ENCODE data around the gene BRCA1.

Gene BRCA1

DNA sequence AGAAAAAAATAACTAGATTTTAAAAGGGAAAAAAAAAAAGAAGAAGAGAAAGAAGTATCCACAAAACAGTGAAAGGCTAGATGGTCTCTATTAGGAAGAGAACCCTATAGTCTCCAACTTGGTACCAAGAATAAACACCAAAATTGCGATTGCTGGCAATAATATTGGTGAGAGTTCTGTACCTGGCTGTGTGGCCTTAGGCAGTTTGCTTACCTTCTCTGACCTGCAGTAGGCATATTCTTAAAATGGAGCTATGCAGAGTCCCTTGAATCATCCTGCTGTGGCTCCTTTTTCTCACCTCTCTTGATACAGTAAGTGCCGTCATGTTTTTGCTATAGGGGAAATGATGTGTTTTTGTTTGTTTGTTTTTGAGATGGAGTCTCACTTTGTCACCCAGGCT lies 35.1 kb downstream of the BRCA1 start:
- TF ChIP-seq TAF1 (IDR thresholded peaks at IDR 0.05; ENCODE audit: borderline replicate concordance, insufficient read depth, low read length), result no peak
- TF ChIP-seq POLR2AphosphoS5 (IDR thresholded peaks at IDR 0.05; ENCODE audit: low read depth, low read length), result no peak
- no peak for TF ChIP-seq FOXP2 (optimal IDR thresholded peaks at IDR 0.05; ENCODE audit: borderline replicate concordance, extremely low read depth, extremely low read length, insufficient read depth)
- no peak for TF ChIP-seq SIN3A (IDR thresholded peaks at IDR 0.05; ENCODE audit: borderline replicate concordance, insufficient read depth, low read length)
- TF ChIP-seq, protein P1, sequence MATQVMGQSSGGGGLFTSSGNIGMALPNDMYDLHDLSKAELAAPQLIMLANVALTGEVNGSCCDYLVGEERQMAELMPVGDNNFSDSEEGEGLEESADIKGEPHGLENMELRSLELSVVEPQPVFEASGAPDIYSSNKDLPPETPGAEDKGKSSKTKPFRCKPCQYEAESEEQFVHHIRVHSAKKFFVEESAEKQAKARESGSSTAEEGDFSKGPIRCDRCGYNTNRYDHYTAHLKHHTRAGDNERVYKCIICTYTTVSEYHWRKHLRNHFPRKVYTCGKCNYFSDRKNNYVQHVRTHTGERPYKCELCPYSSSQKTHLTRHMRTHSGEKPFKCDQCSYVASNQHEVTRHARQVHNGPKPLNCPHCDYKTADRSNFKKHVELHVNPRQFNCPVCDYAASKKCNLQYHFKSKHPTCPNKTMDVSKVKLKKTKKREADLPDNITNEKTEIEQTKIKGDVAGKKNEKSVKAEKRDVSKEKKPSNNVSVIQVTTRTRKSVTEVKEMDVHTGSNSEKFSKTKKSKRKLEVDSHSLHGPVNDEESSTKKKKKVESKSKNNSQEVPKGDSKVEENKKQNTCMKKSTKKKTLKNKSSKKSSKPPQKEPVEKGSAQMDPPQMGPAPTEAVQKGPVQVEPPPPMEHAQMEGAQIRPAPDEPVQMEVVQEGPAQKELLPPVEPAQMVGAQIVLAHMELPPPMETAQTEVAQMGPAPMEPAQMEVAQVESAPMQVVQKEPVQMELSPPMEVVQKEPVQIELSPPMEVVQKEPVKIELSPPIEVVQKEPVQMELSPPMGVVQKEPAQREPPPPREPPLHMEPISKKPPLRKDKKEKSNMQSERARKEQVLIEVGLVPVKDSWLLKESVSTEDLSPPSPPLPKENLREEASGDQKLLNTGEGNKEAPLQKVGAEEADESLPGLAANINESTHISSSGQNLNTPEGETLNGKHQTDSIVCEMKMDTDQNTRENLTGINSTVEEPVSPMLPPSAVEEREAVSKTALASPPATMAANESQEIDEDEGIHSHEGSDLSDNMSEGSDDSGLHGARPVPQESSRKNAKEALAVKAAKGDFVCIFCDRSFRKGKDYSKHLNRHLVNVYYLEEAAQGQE (IDR thresholded peaks at IDR 0.05; ENCODE audit: insufficient read depth in 1 of 2, low read depth in 2 of 2, low read length in 2 of 2), result no peak

DNA sequence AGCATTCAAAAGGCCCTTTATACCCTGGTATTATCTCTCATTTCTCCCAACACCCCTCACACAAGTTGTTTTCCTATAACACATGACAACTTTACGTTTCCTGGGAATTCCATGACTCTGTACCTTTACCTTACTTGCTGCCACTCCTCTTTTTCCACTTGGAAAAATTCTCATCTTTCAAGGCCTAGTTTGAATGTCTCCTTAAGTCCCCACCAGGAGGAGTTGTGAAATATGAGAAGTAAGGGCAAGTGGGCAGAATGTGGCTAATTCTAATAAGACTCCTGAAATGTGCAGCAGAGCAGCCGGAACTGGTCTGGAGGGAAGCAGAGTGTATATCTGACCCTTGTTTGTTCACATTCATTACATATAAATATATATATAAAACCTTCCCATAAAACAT lies 39.7 kb downstream of the BRCA1 start:
- TF ChIP-seq TAF1 (IDR thresholded peaks at IDR 0.05; ENCODE audit: borderline replicate concordance, insufficient read depth, low read length) (no peak), POLR2AphosphoS5 (IDR thresholded peaks at IDR 0.05; ENCODE audit: low read depth, low read length) (no peak), SIN3A (IDR thresholded peaks at IDR 0.05; ENCODE audit: borderline replicate concordance, insufficient read depth, low read length) (no peak), FOXP2 (optimal IDR thresholded peaks at IDR 0.05; ENCODE audit: borderline replicate concordance, extremely low read depth, extremely low read length, insufficient read depth) (no peak)
- TF ChIP-seq, protein P1 (IDR thresholded peaks at IDR 0.05; ENCODE audit: insufficient read depth in 1 of 2, low read depth in 2 of 2, low read length in 2 of 2), result no peak

DNA sequence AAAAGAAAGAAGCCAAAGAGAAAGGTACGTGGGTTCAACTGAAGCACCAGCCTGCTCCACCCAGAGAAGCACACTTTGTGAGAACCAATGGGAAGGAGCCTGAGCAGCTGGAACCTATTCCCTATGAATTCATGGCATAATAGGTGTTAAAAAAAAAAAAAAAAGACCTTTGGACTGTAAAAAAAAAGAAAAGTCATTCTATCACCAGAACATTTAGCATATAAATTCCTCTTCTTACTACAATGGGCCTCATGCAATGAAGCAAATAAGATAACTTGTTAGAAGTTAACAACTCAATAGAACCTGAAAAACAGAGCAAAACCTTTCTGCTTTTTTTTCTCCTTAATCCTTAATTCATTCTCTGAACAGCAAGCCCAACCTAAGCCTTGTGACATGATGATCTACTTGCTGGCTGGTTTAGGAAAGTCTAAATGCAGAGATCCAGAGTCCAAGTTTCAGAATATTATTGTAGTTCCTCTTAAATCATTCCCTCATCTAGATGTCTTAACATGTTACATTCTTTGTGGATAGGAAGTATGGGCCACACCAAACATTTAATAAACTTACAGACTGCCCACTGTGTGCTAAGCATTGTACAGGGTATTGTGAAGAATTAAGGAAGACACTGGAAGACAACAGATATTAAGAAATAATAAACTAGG lies 45.4 kb downstream of the BRCA1 start:
- TF ChIP-seq, protein P1 (IDR thresholded peaks at IDR 0.05; ENCODE audit: insufficient read depth in 1 of 2, low read depth in 2 of 2, low read length in 2 of 2), result no peak
- TF ChIP-seq FOXP2 (optimal IDR thresholded peaks at IDR 0.05; ENCODE audit: borderline replicate concordance, extremely low read depth, extremely low read length, insufficient read depth), result no peak
- TF ChIP-seq SIN3A (IDR thresholded peaks at IDR 0.05; ENCODE audit: borderline replicate concordance, insufficient read depth, low read length), result no peak
- TF ChIP-seq POLR2AphosphoS5 (IDR thresholded peaks at IDR 0.05; ENCODE audit: low read depth, low read length), result no peak

DNA sequence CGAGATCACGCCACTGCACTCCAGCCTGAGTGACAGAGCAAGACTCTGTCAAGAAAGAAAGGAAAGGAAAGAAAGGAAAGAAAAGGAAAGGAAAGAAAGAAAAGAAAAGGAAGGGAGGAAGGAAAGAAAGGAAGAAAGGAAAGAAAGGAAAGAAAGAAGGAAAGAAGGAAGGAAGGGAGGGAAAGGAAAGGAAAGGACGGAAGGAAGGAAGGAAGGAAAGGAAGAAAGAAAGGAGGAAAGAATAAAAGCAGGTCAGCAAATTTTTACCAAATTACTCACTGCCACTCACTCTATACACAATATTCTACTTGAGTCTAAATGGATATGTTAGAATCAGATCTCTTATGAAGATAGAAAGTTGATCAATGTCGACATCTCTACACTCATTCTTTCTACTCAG lies 50.3 kb downstream of the BRCA1 start:
- TF ChIP-seq TAF1 (IDR thresholded peaks at IDR 0.05; ENCODE audit: borderline replicate concordance, insufficient read depth, low read length) (no peak), POLR2AphosphoS5 (IDR thresholded peaks at IDR 0.05; ENCODE audit: low read depth, low read length) (no peak), FOXP2 (optimal IDR thresholded peaks at IDR 0.05; ENCODE audit: borderline replicate concordance, extremely low read depth, extremely low read length, insufficient read depth) (no peak), SIN3A (IDR thresholded peaks at IDR 0.05; ENCODE audit: borderline replicate concordance, insufficient read depth, low read length) (no peak)
- TF ChIP-seq, protein P1 (IDR thresholded peaks at IDR 0.05; ENCODE audit: insufficient read depth in 1 of 2, low read depth in 2 of 2, low read length in 2 of 2), result no peak
